Activated naive CD4-positive, alpha-beta T cell treated with Interleukin-2 at 50 U/mL for 16 hours (primary cell): ENCODE results near the gene LRRC51.
"Not testable (repeated sequence)": the region's sequence is repeated elsewhere in the genome, so short reads cannot be mapped to it uniquely, and the experiment has no call there.

Experiments used
- DNase-seq: peaks from one replicate; pipeline ENCODE4 v3.0.0-alpha.2; 2020

Gene LRRC51

GRCh38 chr11:72112143-72112977, 31.7 kb downstream of the LRRC51 start, which contains the start of gene ANAPC15:
Gene ANAPC15, minus strand, starts transcription at chr11:72112695. Its CDS starts 1,419 bp downstream, at chr11:72111276.
- DNase-seq: peak; percentile 99

- no peak for DNase-seq
Observed at GRCh38 chr11:72112978-72113808, 32.5 kb downstream of the LRRC51 start.

GRCh38 chr11:72114570-72114969, 33.9 kb downstream of the LRRC51 start:
- DNase-seq: no peak

GRCh38 chr11:72116019-72116755, 35.5 kb downstream of the LRRC51 start:
- no peak for DNase-seq

GRCh38 chr11:72119198-72119597, 38.5 kb downstream of the LRRC51 start:
- DNase-seq: no peak

- no peak for DNase-seq
Observed at GRCh38 chr11:72120930-72121329, 40.3 kb downstream of the LRRC51 start.

- DNase-seq: no peak
Observed at GRCh38 chr11:72122607-72123006, 42.0 kb downstream of the LRRC51 start.

GRCh38 chr11:72123117-72123653, 42.5 kb downstream of the LRRC51 start:
- DNase-seq: no peak

- DNase-seq: no peak
Observed at GRCh38 chr11:72124046-72124445, 43.4 kb downstream of the LRRC51 start.

- DNase-seq: no peak
Observed at GRCh38 chr11:72125956-72126355, 45.3 kb downstream of the LRRC51 start.

GRCh38 chr11:72127923-72128322, 47.3 kb downstream of the LRRC51 start:
- no peak for DNase-seq

GRCh38 chr11:72129381-72129780, 48.7 kb downstream of the LRRC51 start:
- no peak for DNase-seq

- no peak for DNase-seq
Observed at GRCh38 chr11:72132646-72133045, 52.0 kb downstream of the LRRC51 start.

- not testable (repeated sequence) for DNase-seq
Observed at GRCh38 chr11:72135473-72135872, 54.8 kb downstream of the LRRC51 start, which contains the start of gene FOLR3. Gene FOLR3, plus strand, starts transcription at chr11:72135725. Its CDS starts 228 bp downstream, at chr11:72135953.

GRCh38 chr11:72135891-72136683, 55.4 kb downstream of the LRRC51 start:
- no peak for DNase-seq

- no peak for DNase-seq
Observed at GRCh38 chr11:72136684-72137262, 56.1 kb downstream of the LRRC51 start.

GRCh38 chr11:72138821-72139390, 58.3 kb downstream of the LRRC51 start:
- DNase-seq: no peak

- DNase-seq: no peak
Observed at GRCh38 chr11:72139500-72139899, 58.9 kb downstream of the LRRC51 start.

GRCh38 chr11:72140661-72141060, 60.0 kb downstream of the LRRC51 start:
- no peak for DNase-seq

GRCh38 chr11:72141066-72141465, 60.4 kb downstream of the LRRC51 start:
- peak; percentile 37 for DNase-seq

- DNase-seq: not testable (repeated sequence)
Observed at GRCh38 chr11:72142086-72142485, 61.4 kb downstream of the LRRC51 start.
